ENCODE data around the gene STK32C.

STK32C gene

DNA sequence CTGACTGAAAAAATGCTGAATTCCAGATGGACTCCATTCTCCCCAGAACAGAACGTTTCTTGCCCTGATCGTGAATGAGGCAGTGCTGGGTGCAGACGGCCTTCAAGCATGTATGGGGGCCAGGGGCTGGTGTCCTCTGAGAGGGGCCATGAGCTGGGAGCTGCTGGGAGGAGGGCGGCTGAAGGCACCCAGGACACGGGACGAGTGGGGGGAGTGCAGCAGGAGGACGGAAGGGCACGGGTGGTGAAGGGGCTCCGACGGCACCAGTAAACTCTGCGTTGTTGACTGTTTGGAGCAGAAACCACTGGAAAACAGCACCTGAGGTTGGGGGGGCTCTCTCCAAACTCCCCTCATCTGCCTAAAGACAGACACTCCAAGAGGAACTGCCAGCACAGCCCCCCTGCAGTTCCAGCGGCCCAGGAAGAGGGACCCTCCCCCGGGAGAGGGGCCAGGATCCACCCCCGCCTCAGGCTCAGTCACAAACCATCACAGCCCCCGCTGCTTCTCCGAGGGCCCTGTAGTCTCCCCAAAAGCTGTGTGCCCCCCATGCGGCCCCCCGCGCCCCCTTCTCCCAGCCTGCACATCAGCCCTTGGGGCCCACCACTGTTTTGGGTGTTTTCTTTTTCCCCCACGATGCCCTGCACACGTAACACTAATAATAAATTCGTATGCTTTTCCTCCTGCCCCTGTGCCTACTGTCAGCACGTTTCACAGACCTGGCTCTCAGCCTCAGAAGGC lies 65.5 kb downstream of the STK32C start:
- no peak for DNase-seq

DNA sequence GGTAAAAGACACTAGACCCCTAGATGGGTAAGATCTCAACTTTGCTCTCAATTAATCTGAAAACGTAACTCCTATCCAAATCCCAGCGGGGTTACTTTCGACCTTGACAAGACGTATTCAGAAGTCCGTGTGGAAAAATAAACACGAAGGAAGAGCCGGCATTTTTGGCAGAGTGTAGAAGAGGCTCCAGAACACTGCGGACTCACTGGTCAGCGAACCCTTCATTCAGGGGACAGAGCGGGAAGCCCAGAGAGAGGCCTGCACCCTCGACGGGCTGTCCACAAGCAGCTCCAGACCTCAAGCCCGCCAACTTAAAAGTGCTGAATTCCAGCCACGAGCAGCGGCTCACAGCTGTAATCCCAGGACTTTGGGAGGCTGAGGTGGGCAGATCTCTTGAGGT lies 66.3 kb downstream of the STK32C start:
- DNase-seq = no peak

DNA sequence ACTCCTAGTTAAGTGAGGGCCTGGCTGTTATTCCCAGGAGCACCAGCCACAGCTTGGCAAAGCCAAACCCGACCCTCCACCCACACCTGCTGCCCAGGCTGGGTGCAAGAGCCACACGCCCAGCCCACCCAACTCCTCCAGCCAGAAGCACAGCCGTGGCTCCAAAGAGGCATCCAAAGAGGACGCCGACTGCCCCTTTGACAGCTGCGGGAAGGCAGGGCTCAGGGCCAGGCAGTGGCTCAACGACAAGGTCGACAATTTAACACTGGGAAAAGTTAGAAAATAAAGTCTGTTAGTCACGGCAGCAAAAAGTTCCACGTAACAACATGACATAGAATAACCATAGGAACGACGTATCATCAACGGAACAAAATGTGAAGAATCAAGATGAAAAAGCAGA lies 66.7 kb downstream of the STK32C start:
- no peak for DNase-seq

DNA sequence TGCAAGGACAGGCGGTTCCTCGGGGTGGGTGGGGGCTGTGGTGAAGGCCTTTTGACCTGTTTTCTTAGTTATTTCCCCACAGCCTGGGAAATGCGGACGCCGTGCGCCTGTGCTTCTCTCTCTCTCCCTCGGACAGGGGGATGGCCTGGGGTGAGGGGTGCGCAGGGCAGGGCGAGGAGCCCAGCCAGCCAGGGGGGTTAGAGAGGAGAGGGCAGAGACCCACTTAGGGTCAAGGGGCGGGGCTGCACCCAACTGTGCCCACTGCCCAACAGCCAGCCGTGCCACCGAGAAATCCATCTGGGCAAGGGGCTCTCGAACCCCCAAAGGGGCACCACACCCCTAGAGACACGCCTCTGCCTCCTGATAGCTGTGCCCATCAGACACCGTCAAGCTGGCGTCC lies 67.2 kb downstream of the STK32C start:
- no peak for DNase-seq

DNA sequence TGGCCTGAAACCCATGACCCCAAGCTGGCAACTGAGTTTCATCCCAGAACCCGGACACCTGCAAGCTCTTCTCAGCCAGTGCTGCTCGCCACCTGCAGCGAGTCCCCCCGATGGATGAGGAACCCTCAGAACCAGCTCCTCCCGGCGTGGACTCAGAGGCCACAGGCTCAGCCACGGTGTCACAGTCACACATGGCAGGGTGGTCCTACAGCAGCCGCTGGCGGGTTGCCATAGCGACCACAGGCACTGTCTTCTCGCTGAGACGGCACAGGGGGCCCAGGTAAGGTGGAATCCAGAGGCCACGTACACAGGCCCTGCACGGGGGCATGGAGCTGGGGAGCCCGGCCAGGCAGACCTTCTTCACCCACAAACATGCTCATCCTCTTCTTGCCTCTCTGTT lies 67.6 kb downstream of the STK32C start:
- no peak for DNase-seq

DNA sequence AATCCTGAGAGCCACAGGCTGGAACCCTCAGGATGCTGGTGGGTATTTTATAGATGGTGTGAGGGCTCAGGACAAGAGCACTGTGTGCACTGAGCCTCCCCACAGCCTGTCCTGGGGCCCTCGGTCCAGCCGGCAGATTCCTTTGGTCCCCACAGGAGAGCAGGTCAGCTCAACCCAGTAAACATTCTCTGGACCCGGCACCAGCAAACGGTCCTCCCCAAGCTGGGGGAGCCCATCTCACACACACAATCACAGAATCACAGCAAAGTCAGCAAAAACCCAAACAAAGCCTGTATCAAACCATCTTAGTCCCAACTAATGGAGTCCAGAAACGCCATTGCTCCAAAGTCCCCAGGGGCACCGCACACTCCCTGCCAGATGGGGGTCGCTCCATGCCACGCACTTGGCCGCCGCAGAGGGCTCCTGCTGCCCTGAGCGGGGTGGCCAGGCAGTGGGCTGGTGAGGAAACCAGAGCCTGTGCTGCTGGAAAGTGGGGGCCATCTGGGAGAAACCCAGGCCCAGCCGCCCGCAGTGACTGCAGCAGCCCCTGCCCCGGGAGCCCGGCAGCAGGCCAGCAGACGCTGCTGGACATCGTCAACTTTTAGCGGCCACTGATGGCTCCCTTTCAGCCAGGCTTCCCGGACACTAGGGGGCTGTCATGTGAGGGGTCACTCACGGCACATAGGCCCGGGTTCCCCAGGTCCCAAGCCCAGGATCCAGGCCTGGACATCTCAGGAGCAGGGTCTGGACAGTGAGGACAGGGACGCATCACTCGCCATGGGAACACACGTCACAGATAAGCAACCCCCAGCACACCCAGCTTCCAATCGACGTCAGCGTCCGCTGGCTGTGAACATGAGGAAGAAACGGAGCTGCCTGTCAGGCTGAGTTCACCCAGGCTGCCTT lies 68.4 kb downstream of the STK32C start:
- no peak for DNase-seq

DNA sequence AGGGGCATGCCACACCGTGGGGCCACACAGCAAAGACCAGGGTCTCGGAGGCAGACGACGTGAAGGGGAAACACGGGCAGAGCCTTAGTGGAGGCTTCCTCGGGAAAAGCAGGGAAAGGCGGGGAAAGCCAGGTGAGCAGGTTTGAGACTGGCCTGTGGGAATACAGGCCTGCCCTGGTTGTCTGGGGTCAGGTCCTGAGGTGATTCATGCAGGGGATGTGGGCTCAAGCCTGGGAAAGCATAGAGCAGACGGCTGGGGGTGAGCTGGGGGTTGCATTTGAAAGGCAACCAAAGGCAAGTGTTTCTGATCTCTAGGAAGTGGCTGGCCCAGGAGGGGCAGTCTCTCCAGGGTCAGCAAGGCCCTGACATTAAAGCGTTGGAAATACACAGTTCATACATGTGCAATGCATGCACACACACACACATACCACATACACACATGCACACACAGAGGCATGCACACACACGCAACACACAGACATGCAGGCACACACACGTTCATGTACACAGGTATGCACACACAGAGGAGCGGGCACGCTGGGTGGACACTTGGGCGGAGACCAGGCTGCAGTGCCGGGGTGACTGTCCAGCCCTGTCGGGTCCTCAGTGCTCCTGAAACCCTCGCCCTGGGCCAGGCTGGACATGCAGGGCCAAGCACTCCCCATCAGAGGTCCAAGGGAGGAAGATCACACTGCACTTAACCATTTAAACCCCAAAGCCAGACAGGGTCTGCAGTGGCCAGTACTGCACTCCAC lies 69.2 kb downstream of the STK32C start:
- DNase-seq = no peak

DNA sequence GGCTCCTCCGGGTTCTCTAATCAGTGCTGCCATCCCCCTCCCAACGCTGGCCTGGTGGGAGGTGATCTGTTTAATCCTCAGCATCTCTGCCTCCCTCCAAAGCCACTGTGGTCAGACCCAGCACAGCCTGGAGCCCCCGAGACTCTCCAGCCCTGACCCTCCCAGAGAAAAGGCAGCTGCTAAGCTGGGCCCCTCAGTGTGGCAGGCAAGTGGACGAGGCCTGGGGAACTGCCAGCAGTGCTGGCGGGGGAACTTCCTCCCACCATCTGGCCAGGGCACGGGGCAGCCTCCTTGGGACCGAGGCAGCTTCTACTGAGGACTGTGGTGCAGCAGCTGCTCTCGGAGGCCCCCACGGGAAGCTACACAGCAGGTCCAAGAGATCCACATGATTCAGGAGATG lies 69.9 kb downstream of the STK32C start:
- no peak for DNase-seq

DNA sequence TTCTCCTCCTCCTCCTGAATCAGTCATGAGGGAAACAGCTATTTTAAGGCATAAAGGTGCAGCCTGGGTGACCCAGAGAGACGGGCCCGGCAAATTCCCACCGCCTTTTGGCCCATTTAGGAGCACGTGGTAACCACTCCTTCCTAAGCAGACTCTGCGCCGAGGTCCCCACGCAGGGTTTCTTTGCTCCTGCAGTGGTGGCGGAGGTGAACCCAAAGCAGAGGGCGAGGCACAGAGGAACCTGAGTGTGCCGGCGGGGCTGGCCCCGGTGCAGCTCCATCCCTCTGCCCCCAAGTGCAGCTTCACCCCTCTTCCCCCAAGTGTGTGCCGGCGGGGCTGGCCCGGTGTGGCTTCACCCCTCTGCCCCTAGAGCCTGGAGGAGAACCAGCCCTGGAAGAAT lies 70.4 kb downstream of the STK32C start:
- DNase-seq = no peak

DNA sequence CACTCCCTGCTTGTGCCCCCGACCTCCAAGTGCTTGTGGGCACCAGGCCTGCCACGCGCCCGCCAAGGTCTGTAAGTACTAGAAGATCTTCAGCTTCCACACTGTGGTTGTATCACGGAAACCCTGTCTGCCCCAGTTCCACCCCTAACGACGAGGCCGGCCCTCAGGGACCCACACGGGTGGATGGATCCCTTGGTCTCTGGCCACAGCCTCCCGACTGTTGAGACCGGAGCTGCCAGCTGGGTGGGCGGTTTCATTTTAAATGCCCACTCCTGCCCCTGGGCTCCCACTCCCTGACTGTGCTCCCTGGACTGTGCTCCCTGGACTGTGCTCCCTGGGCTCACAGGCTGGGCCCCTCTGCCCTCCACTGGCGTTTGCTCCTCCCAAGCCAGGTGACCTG lies 70.9 kb downstream of the STK32C start:
- no peak for DNase-seq

DNA sequence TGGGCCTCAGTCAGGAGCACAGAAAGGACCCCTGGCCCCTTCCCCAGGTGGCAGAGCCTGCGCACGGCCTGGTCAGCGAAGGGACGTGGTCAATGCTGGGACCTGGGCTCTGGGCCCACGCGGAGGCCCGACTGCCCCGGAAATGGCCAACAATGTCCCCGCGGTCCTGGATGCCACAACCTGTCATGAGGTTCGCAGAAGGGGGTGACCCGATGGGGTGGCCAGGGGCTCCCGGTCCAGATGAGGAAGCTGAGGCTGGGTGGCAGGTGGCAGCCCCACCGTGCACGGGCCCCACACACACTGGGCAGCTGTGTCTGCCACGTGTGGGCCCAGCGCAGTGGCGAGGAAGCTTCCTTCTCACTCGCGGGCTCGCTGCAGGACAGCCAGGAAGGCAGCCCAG lies 71.6 kb downstream of the STK32C start:
- DNase-seq = no peak

DNA sequence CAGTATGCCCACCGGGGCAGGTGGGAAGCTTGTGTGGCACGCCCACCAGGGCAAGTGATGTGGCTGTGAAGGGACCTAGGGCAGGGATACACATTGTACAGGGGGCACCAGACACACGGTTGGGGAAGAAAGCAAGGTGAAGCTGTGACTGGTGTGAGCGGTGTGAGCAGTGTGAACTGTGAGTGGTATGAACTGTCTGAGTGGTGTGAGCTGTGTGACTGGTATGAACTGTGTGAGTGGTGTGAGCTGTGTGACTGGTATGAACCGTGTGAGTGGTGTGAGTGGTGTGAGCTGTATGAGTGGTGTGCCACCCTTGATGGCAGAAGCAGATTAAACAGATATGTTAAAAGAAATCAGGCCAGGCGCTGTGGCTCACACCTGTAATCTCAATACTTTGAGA lies 72.9 kb downstream of the STK32C start:
- DNase-seq = no peak

DNA sequence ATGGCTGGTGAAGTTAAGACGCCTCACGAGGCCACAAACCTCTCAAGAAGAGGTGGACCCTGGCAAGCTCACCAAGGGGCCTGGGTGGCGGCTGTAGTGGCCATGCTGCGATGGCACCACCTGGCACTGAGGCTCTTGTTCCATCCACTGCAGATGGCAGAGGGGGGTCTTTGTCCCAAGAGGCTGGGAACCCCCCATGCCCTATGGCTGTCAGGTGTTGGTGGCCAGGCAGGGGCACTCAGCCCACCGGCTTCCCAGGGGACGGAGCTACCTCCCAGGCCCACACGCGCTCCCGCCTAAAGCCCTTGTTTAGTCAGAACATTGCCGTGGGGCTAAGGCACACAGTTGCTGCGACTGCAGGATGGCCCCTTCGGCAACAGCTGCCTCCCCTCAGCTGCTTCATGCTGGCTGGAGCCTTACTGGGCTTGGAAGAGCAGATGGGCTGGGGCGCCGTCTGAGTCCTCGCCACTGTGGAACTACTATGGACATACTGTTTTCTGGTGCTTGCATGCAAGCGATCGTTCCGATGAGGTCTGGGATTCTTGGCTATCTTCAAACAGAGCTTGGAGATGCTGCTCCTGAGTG lies 74.2 kb downstream of the STK32C start:
- DNase-seq = no peak

DNA sequence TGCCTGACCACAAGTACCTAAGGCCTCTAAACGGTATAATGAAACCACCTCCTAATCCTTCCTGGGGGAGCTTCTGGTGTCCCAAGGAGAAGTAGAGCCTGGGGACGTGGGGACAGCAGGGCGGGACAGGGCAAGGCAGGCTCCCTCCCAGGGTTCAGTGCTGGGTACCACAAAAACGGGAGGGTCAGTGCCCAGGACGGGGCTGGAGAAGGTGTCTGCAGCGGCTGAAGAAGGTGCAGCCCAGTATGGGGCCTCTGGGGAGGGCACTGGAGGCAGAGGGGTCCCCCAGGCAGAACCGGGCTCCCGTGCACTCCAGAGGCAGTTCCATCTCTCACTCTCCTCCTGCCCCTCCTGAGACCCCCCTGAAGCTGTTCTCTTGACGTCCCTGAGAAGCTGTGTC lies 74.8 kb downstream of the STK32C start:
- no peak for DNase-seq

DNA sequence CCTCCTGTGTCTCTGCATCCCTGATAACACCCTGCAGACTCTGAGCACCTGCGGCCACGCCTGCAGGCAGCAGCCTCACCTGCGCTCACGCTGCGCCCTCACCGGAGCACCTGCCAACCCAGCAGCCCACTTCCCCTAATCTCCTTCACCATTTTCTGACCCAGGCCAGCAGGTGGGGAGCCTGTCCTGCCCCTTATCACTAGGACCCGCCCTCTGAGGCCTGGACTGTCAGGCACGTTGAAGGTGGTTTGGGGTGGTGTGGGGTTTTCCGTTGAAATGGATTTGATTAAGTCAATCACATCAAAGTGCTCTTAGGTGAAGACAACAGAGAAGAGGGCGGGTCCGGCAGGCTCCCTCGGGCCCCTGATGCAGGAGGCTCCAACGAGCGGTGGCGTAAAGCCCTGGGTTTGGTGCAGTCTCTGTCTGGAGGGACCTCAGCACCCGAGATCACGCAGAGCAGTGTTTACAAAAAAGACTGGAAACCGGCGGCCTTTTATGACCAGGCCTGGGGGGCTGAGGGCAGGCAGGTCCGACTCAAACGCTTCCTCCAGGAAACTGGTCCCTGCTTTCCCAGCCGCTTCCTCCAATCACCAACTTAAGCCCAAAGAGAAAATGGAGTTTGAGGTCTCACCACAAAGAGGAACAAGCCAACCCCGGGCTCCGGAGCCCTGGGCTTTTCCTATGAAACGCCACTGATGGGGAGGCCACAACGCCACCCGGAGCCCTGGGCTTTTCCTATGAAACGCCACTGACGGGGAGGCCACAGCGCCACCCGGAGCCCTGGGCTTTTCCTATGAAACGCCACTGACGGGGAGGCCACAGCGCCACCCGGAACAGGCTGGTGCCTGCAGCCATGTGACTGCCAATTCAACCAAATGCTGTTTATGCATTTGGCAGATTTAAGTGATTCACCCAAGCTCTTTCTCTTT lies 75.5 kb downstream of the STK32C start:
- no peak for DNase-seq

DNA sequence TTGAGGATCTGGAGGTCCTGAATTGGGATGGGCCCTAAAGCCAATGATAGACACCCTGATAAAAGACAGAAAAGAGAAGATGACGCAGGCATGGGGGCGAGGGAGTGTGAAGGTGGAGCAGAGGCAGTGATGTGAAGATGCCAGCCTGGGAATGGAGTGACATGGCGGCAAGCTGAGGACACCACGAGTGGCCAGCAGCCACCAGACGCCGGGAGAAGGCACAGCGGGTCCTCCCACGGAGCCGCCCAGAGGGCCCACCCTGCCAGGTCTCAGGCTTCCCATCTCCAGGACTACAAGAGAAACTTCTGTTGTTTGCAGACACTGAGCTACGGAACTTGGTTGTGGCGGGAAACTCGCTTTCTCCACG lies 76.1 kb downstream of the STK32C start:
- DNase-seq = no peak

DNA sequence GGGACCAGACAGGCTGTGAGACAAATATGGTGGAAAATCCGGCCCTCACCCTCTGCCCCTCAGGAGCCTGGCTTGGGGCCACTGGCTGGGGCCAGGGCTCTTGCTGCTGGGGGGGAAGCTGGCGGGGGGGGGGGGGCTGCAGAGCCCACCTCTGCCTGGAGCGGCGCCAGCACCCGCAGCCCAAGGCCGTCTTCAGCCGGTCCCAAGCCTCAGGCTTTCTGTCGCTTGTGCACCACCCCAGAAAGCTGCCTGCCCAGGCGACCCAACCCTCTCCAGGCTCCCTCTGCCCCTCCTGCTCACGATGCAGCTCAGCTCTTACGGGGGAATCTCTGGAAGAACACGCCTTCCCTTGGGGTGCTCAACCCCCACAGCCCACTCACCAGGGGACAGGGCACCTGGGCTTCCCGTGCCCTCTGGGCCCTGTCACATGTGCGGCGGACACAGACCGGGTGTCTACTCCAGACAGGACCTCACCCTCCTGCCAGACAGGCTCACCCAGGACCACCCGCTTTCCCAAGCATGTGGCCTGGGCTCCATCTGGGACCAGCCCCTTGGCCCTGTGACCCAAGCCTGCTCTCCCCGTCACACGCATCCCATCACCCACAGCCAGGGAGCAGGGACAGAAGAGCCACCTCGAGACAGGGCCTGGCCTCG lies 77.1 kb downstream of the STK32C start:
- DNase-seq = no peak

DNA sequence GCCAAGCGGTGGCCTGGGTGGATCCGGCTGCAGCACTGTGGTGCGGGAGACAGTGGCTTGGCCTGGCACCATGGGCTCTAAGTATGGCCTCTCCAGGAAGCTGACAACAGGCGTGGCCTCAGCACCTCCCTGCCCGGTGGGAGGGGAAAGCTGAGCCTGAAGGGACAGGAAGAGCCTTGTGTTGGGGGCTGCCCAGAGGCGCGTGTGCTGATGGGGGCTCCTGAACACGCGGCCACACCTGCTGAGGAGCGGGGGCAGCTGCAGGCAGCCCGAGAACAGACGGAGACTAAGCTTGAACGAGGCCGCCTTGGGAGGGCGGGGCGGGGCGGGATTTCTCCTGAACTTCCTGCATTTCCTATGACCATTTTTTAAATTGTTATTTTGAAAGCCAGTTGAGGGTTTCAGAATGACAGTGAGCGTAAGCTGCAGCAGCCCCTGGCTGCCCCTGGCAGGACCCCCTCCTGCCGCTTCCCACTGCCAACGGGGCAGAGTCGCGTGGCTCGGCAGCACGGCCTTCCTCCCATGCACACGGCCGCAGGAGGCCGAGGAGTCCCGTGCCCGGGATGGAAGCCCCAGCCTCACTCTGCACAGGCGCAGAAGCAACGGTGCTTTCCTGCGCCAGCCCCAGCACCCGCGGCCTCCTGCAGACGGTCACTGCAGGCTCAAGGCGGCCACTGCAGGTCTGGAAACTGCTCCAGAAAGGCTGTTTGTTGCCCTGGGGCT lies 77.8 kb downstream of the STK32C start:
- DNase-seq = no peak

DNA sequence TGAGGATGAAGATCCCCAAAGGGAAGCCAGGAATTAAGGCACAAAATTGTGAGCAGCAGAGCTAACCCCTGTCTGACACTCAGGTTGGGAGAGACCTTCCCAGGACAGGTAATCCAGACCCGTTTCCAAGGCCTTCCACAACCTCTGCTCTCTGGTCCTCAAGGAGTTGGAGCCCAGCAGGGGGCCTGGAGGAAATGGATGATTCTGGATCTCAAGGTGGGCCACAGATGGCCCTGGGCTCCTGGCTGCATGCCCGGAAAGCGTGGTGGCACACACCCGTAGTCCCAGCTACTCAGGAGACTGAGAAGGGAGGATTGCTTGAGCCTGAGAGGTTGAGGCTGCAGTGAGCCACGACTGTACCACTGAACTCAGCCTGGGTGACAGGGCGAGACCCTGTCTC lies 78.7 kb downstream of the STK32C start:
- DNase-seq = no peak

DNA sequence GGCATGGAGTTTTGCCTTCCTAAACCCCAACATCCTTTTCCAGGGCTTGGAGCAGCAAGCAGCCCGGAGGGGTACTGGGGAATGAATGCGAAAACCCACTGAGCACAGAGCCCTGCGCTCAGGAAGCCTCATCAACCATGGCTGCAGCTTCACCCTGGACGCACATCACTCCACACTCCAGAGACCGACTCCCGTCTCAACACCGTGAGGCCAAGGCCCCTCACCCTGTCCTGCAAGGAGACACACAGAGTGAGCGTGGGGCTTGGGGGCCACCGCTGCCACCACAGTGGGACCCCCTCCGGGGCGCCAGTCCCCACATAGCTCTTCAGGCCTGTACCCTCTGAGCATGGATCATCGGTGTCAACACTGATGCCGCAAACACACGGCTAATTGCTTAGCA lies 79.1 kb downstream of the STK32C start:
- DNase-seq = no peak

DNA sequence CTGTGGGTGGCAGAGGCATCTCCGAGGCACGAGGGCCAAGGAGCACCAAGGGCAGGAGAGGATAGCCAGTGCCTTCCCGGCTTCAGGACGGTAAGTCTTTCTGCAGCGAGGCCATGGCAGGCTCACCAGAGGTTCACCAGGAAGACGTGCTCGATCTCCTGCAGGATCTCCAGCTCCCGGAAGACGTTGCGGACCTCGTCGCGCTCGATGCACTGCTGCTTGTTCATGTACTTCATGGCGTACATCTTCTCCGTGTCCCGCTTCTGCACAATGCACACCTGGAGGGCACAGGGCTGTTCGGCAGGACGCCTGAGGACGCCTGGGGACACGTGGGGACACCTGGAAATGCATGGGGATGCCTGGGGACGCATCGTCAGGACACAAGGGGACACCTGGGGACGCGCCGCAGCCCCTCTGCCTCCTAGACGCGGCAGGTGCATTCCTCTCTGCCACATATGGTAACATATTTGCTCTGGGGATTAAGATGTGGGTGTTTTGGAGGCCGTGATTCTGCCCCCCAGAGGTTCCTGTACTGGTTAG lies 79.8 kb downstream of the STK32C start:
- DNase-seq = no peak
